OCI-LY1 (cell line): ENCODE data around the gene GPALPP1.

Source experiments
- H2AFZ ChIP-seq: fragments of 200-600 bp; sonication (generic), shearing (Covaris generic); 2 replicates; pipeline ENCODE4 v1.6.0; 2014; ENCODE audit warnings: antibody characterized with exemption, mild to moderate bottlenecking, low read length
- H3F3A ChIP-seq: fragments of 200-600 bp; sonication (generic), shearing (Covaris generic); 2 replicates; pipeline ENCODE4 v1.6.0; 2014; ENCODE audit warnings: mild to moderate bottlenecking, antibody characterized with exemption, low read length, moderate library complexity; ENCODE audit not compliant: insufficient read depth
- H3K27ac ChIP-seq: fragments of 200-600 bp; sonication (generic); 2 replicates; pipeline ENCODE4 v1.5.1; 2014; ENCODE audit warnings: low read length, mixed run types, mild to moderate bottlenecking, low read depth; ENCODE audit not compliant: poor library complexity, severe bottlenecking
- H3K27me3 ChIP-seq: fragments of 200-600 bp; sonication (generic); 2 replicates; pipeline ENCODE4 v1.6.0; 2014; ENCODE audit warnings: antibody characterized with exemption, mild to moderate bottlenecking, low read length, moderate library complexity; ENCODE audit not compliant: insufficient read depth
- H3K36me3 ChIP-seq: fragments of 200-600 bp; sonication (generic); 2 replicates; pipeline ENCODE4 v1.6.1; 2014; ENCODE audit warnings: mild to moderate bottlenecking, antibody characterized with exemption, low read length, moderate library complexity, mixed read lengths; ENCODE audit not compliant: insufficient read depth
- H3K4me1 ChIP-seq: fragments of 200-600 bp; sonication (generic); 2 replicates; pipeline ENCODE4 v1.5.1; 2014; ENCODE audit warnings: mild to moderate bottlenecking, low read length, moderate library complexity; ENCODE audit not compliant: insufficient read depth, severe bottlenecking
- H3K4me2 ChIP-seq: fragments of 200-600 bp; sonication (generic), shearing (Covaris generic); 2 replicates; pipeline ENCODE4 v1.6.1; 2014; ENCODE audit warnings: low read length
- H3K4me3 ChIP-seq: fragments of 200-600 bp; sonication (generic); 2 replicates; pipeline ENCODE4 v1.5.1; 2014; ENCODE audit warnings: low read length, low read depth, mild to moderate bottlenecking, mixed read lengths; ENCODE audit not compliant: poor library complexity, severe bottlenecking
- H3K79me2 ChIP-seq: fragments of 200-600 bp; shearing (Covaris generic); 2 replicates; pipeline ENCODE4 v1.6.1; 2016; ENCODE audit warnings: mixed run types, low read length, mixed read lengths; ENCODE audit not compliant: insufficient read depth
- H3K9ac ChIP-seq: fragments of 200-600 bp; sonication (generic), shearing (Covaris generic); 2 replicates; pipeline ENCODE4 v1.6.1; 2014; ENCODE audit warnings: mild to moderate bottlenecking, low read length, mixed read lengths
- H3K9me2 ChIP-seq: fragments of 200-600 bp; sonication (generic), shearing (Covaris generic); 2 replicates; pipeline ENCODE4 v1.6.1; 2014; ENCODE audit warnings: low read depth, mild to moderate bottlenecking, low read length, mixed read lengths
- H3K9me3 ChIP-seq: fragments of 200-600 bp; shearing (Covaris generic); 2 replicates; pipeline ENCODE4 v1.6.1; 2014; ENCODE audit warnings: low read length, mixed read lengths
- H4K20me1 ChIP-seq: fragments of 200-600 bp; sonication (generic), shearing (Covaris generic); 2 replicates; pipeline ENCODE4 v1.6.0; 2016; ENCODE audit warnings: mild to moderate bottlenecking, low read length; ENCODE audit not compliant: insufficient read depth
- EZH2 ChIP-seq: fragments of 200-600 bp; sonication (generic), shearing (Covaris generic); IDR thresholded peaks from 2 replicates; pipeline ENCODE4 v1.8.0; 2017; ENCODE audit warnings: borderline replicate concordance, mixed run types, mild to moderate bottlenecking, antibody characterized with exemption, low read length, moderate library complexity, mixed read lengths
- TF ChIP-seq, protein P1 (sequence below): fragments of 200-600 bp; sonication (generic), shearing (Covaris generic); IDR thresholded peaks from 2 replicates; pipeline ENCODE4 v1.5.1; 2017; ENCODE audit warnings: mild to moderate bottlenecking, antibody characterized with exemption, low read length, moderate library complexity, mixed read lengths

The GPALPP1 gene

DNA sequence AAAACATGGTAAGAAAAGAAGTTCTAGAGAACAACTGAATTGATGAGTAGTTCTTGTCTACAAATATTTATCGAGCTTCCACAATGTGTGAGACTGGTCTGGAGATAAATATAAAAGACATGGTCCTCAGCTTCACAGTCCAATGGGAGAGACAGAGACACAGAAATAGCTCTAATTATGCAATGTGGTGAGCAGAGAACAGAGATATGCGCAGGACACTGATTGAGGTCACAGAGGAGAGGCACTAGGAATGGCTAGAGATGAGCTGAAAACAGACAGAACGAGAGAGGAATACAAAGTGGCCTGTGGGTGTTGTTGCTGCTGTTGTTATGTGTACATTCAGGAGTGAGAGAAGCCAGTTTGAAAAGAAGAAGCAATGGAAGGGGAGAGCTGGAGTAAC lies 53.2 kb downstream of the GPALPP1 start:
- no peaks in the 10 kb centered on the region for H3K36me3 ChIP-seq
- H3K27me3 ChIP-seq: no peaks in the 10 kb centered on the region
- no peak overlapping the region for H3K9ac ChIP-seq
- H3K4me2 ChIP-seq: no peak overlapping the region
- no peaks in the 10 kb centered on the region for H4K20me1 ChIP-seq
- H3K9me3 ChIP-seq: no peaks in the 10 kb centered on the region
- no peak overlapping the region for H3K27ac ChIP-seq
- TF ChIP-seq EZH2: no peak
- TF ChIP-seq, protein P1, sequence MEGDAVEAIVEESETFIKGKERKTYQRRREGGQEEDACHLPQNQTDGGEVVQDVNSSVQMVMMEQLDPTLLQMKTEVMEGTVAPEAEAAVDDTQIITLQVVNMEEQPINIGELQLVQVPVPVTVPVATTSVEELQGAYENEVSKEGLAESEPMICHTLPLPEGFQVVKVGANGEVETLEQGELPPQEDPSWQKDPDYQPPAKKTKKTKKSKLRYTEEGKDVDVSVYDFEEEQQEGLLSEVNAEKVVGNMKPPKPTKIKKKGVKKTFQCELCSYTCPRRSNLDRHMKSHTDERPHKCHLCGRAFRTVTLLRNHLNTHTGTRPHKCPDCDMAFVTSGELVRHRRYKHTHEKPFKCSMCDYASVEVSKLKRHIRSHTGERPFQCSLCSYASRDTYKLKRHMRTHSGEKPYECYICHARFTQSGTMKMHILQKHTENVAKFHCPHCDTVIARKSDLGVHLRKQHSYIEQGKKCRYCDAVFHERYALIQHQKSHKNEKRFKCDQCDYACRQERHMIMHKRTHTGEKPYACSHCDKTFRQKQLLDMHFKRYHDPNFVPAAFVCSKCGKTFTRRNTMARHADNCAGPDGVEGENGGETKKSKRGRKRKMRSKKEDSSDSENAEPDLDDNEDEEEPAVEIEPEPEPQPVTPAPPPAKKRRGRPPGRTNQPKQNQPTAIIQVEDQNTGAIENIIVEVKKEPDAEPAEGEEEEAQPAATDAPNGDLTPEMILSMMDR: no peak
- H3K4me3 ChIP-seq: no peak overlapping the region
- peaks cover 12% of the 10 kb centered on the region for H3K4me1 ChIP-seq
- H3K9me2 ChIP-seq: no peaks in the 10 kb centered on the region
- no peaks in the 10 kb centered on the region for H3K79me2 ChIP-seq
- no peaks in the 10 kb centered on the region for H3F3A ChIP-seq
- H2AFZ ChIP-seq: no peak overlapping the region

DNA sequence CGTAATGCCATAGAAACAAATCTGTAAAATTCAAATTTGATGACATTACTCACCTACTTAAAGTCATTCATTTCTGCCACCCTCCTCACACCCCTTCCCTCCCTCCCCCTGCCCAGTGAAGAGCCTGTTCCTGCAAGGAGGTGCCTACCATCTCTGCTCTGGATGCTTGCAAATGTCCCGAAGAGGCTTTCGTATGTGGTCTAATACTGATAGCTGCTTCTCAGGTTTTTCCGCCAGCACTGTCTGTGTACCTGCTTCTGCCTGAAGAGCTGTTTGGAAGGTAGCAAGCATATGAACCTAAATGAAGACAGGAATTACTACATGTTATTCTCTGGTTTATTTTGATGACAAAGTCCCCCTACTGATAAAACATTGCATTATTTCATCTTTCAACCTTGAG lies 57.1 kb downstream of the GPALPP1 start:
- H3K4me2 ChIP-seq: peak overlapping the region; percentile 77
- H3K27ac ChIP-seq: no peak overlapping the region
- H3K4me1 ChIP-seq: peaks cover 19% of the 10 kb centered on the region
- peak overlapping the region; percentile 31; the same call in 1 of the 2 replicates for H3K9ac ChIP-seq
- H3K4me3 ChIP-seq: peak overlapping the region; percentile 54
- TF ChIP-seq EZH2: no peak
- TF ChIP-seq, protein P1: no peak
- H3F3A ChIP-seq: no peaks in the 10 kb centered on the region
- H3K9me2 ChIP-seq: no peaks in the 10 kb centered on the region
- H3K79me2 ChIP-seq: no peaks in the 10 kb centered on the region
- no peaks in the 10 kb centered on the region for H3K36me3 ChIP-seq
- H2AFZ ChIP-seq: no peak overlapping the region
- H3K9me3 ChIP-seq: no peaks in the 10 kb centered on the region
- no peaks in the 10 kb centered on the region for H4K20me1 ChIP-seq
- no peaks in the 10 kb centered on the region for H3K27me3 ChIP-seq

DNA sequence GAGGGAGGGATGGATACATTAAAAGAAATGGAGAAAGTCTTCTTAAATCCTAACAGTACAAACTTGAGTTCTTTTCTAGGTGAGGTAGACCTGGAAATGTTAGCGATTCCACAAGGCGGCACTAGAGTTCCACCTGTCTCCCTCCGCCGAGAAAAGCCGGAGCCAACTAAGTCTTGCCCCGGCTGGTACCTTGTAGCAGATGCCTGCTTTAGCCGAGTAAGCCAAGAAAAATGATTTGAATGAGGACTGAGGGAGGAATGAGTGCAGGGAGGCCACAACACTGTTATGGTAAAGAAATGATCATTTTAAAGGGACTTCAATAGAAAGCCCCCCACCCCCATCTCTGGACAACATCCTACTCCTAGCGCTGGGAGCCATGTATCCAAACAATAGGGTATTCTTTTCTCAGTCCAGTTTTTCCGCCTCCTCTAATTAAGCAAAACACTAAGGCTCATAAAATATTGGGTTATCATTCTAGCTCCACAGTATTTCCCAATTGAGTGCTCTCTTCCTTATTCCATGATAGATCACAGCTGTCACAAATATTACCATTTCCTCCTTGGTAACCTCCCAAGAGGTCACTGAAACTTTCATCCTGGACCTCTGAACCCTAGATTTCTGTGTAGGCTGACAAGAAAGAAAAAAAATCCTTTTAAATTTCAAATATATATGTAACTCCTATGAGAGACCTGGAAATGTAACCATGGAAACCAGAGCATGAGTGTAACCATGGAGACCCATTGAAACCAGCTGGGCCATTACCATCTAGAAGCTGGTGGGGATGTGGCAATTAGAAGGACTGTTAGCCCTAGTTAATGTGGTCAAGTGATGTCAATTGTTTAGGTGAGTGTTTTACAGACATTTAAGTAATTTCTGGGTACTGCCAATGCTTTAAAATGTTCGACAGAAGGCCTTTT lies 58.3 kb downstream of the GPALPP1 start:
- H2AFZ ChIP-seq: no peak overlapping the region
- H3K9me2 ChIP-seq: no peaks in the 10 kb centered on the region
- no peaks in the 10 kb centered on the region for H3K27me3 ChIP-seq
- no peaks in the 10 kb centered on the region for H3K79me2 ChIP-seq
- peaks cover 19% of the 10 kb centered on the region for H3K4me1 ChIP-seq
- H4K20me1 ChIP-seq: no peaks in the 10 kb centered on the region
- H3K4me2 ChIP-seq: peak overlapping the region; percentile 77
- no peaks in the 10 kb centered on the region for H3K36me3 ChIP-seq
- no peak overlapping the region for H3K27ac ChIP-seq
- peak overlapping the region; percentile 54 for H3K4me3 ChIP-seq
- TF ChIP-seq EZH2: no peak
- TF ChIP-seq, protein P1: peak; percentile 93
- peak overlapping the region; percentile 31; the same call in 1 of the 2 replicates for H3K9ac ChIP-seq
- no peaks in the 10 kb centered on the region for H3F3A ChIP-seq
- no peaks in the 10 kb centered on the region for H3K9me3 ChIP-seq
